ENCODE measurements around the gene FBXL22.
"Not testable (repeated sequence)": the region's sequence is repeated elsewhere in the genome, so short reads cannot be mapped to it uniquely, and the experiment has no call there.

Gene FBXL22

GRCh38 chr15:63617627-63618026, 20.4 kb downstream of the FBXL22 start:
- DNase-seq, result not testable (repeated sequence)

GRCh38 chr15:63620760-63621159, 23.6 kb downstream of the FBXL22 start:
- not testable (repeated sequence) for DNase-seq

GRCh38 chr15:63623232-63623969, 26.2 kb downstream of the FBXL22 start:
- DNase-seq, result no peak

- DNase-seq, result no peak
These were observed 29.8 kb downstream of the FBXL22 start for GRCh38 chr15:63626955-63627354.

GRCh38 chr15:63628123-63628822, 31.1 kb downstream of the FBXL22 start:
- DNase-seq, result no peak

GRCh38 chr15:63630036-63630751, 33.0 kb downstream of the FBXL22 start:
- no peak for DNase-seq

- DNase-seq, result no peak
These were observed 36.1 kb downstream of the FBXL22 start for GRCh38 chr15:63633312-63633711.

GRCh38 chr15:63634154-63634553, 37.0 kb downstream of the FBXL22 start:
- DNase-seq, result no peak

- DNase-seq, result no peak
These were observed 39.4 kb downstream of the FBXL22 start for GRCh38 chr15:63636518-63637061.

- no peak for DNase-seq
These were observed 41.7 kb downstream of the FBXL22 start for GRCh38 chr15:63638839-63639238.

GRCh38 chr15:63640146-63640545, 43.0 kb downstream of the FBXL22 start:
- no peak for DNase-seq
